MM.1S (cell line): ENCODE data around the gene CABP7.

Experiments
- EZH2phosphoT487 ChIP-seq: fragments of 300-600 bp; sonication (generic); IDR thresholded peaks from 2 replicates; pipeline ENCODE4 v1.6.1; 2018; ENCODE audit warnings: antibody characterized with exemption, low read length
- TF ChIP-seq, protein P1 (sequence below): fragments of 300-600 bp; sonication (generic); IDR thresholded peaks from 2 replicates; pipeline ENCODE4 v1.5.1; 2016; ENCODE audit warnings: antibody characterized with exemption, low read length, mixed read lengths

DNA sequence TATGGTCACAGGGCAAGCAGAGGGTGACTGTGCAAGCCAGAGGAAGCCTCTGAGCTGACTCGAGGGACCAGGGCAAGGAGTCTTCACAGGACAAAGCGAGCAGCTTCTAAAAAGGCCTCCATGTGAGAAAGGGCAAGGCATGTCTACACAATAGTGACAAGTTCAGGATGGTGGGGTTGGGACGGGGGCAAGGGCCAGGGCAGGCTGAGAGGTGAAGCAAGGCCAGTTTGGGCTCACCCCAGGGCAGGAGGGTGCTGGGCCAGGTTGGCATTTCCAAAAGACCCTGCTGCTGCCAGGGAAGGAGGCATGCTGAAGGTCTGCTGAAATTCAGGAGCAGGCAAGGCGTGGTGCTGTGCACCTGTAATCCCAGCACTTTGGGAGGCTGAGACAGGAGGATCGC is 12.3 kb upstream of the CABP7 start:
- TF ChIP-seq, protein P1, sequence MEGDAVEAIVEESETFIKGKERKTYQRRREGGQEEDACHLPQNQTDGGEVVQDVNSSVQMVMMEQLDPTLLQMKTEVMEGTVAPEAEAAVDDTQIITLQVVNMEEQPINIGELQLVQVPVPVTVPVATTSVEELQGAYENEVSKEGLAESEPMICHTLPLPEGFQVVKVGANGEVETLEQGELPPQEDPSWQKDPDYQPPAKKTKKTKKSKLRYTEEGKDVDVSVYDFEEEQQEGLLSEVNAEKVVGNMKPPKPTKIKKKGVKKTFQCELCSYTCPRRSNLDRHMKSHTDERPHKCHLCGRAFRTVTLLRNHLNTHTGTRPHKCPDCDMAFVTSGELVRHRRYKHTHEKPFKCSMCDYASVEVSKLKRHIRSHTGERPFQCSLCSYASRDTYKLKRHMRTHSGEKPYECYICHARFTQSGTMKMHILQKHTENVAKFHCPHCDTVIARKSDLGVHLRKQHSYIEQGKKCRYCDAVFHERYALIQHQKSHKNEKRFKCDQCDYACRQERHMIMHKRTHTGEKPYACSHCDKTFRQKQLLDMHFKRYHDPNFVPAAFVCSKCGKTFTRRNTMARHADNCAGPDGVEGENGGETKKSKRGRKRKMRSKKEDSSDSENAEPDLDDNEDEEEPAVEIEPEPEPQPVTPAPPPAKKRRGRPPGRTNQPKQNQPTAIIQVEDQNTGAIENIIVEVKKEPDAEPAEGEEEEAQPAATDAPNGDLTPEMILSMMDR: no peak
- TF ChIP-seq EZH2phosphoT487: no peak
